ENCODE results near the gene TMEM174. TPM values are rescaled to one million over a fixed set of nuclear protein-coding genes. Genes with fewer than 3 reads are reported as not detected.

The TMEM174 gene, protein sequence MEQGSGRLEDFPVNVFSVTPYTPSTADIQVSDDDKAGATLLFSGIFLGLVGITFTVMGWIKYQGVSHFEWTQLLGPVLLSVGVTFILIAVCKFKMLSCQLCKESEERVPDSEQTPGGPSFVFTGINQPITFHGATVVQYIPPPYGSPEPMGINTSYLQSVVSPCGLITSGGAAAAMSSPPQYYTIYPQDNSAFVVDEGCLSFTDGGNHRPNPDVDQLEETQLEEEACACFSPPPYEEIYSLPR
- not detected for polyA plus RNA-seq (2013, experiment 1 of 4)
- polyA plus RNA-seq (2013, experiment 2 of 4): not detected
- polyA plus RNA-seq (2013, experiment 3 of 4): not detected
- not detected for polyA plus RNA-seq (2013, experiment 4 of 4)

DNA sequence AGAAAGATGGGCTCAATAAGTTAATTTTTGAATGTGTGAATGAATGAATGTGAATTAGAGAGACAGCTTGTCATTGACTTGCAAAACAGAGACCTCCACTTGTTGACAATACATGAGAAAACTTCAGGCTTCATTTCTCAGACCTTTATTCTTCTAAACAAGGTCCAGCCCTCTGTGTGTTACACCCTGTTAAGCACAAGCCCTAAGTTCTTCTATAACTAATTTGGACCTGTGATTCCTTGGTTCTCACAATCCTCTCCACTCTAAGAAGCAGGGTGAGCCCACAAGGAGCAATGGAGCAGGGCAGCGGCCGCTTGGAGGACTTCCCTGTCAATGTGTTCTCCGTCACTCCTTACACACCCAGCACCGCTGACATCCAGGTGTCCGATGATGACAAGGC lies at the start of gene TMEM174:
Gene TMEM174, plus strand, starts transcription at position 243 of the 400 bp plus-strand sequence. Its CDS starts 51 bp downstream, at position 294.
- WGBS, 2 experiments: 95 to 96% methylated on average over 5 of the region's 5 CpGs

DNA sequence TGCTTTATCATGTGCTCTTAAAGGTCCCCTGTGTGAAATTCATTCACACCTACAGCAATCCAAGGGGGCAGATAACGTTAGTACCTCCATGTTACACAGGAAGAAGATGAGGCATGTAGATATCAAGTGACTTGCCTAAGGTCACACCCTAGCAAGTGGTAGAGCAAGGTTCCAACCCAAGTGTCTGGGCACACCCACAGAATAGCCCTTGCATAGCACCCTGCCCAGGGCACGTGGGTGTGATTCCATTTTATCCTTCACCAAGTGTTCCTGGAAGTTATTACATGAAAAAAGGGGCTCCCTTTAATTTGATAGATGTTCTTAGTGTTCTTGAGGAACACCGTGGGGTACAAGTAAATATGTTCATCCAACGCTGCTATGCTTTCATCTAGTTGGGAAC lies 47.7 kb upstream of the TMEM174 start:
- Histone ChIP-seq H3K36me3 (ENCODE audit: control insufficient read depth, insufficient read depth, low read length) (no peaks in the 10 kb centered on the region), H3K4me3 (ENCODE audit: insufficient read depth, low read depth, low read length) (no peak overlapping the region), H3K4me1 (ENCODE audit: control insufficient read depth, insufficient read depth, low read length) (peaks cover 4% of the 10 kb centered on the region), H3K27ac (ENCODE audit: insufficient read depth, low read depth, low read length, poor library complexity, severe bottlenecking) (no peak overlapping the region), H3K9me3 (ENCODE audit: control insufficient read depth, low read length) (no peaks in the 10 kb centered on the region), H3K27me3 (ENCODE audit: control insufficient read depth, insufficient read depth, low read length, poor library complexity, severe bottlenecking) (peaks cover 34% of the 10 kb centered on the region)
- 96 to 97% methylated on average over 4 of the region's 4 CpGs for WGBS, 2 experiments

More for the DNA sequence above, at the start of gene TMEM174:
- Histone ChIP-seq H3K4me1 (ENCODE audit: control insufficient read depth, insufficient read depth, low read length) (no peaks in the 10 kb centered on the region), H3K27me3 (ENCODE audit: control insufficient read depth, insufficient read depth, low read length, poor library complexity, severe bottlenecking) (no peaks in the 10 kb centered on the region), H3K4me3 (ENCODE audit: insufficient read depth, low read depth, low read length) (no peak within 1 kb of the TSS), H3K36me3 (ENCODE audit: control insufficient read depth, insufficient read depth, low read length) (no peaks in the 10 kb centered on the region), H3K27ac (ENCODE audit: insufficient read depth, low read depth, low read length, poor library complexity, severe bottlenecking) (no peak within 1 kb of the TSS), H3K9me3 (ENCODE audit: control insufficient read depth, low read length) (no peaks in the 10 kb centered on the region)

DNA sequence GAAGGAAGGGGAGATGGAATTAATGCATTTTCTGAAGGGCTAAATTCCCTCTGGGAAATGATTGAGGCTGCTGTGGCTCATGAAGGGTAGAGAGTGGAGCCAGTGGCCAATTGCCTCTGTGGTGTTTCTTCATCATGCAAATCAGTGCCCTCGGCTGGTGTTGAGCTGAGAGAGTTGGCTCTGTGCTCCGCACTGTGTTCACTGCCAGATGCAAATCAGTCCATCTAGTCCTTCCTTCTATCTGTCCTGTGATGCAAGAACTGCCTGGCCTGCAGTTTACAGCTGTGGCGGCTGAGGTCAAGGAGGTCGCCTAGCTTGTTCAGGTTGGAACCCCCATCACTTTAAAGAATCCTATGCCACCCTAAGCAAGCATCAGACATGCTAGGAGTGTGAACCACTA lies 46.6 kb upstream of the TMEM174 start:
- no peak overlapping the region for H3K4me3 ChIP-seq (ENCODE audit: insufficient read depth, low read depth, low read length)
- H3K27ac ChIP-seq (ENCODE audit: insufficient read depth, low read depth, low read length, poor library complexity, severe bottlenecking): no peak overlapping the region
- no peaks in the 10 kb centered on the region for H3K9me3 ChIP-seq (ENCODE audit: control insufficient read depth, low read length)
- H3K4me1 ChIP-seq (ENCODE audit: control insufficient read depth, insufficient read depth, low read length): no peaks in the 10 kb centered on the region
- WGBS, 2 experiments: 78 to 84% methylated on average over 4 of the region's 4 CpGs
- peaks cover 23% of the 10 kb centered on the region for H3K27me3 ChIP-seq (ENCODE audit: control insufficient read depth, insufficient read depth, low read length, poor library complexity, severe bottlenecking)
- H3K36me3 ChIP-seq (ENCODE audit: control insufficient read depth, insufficient read depth, low read length): no peaks in the 10 kb centered on the region

DNA sequence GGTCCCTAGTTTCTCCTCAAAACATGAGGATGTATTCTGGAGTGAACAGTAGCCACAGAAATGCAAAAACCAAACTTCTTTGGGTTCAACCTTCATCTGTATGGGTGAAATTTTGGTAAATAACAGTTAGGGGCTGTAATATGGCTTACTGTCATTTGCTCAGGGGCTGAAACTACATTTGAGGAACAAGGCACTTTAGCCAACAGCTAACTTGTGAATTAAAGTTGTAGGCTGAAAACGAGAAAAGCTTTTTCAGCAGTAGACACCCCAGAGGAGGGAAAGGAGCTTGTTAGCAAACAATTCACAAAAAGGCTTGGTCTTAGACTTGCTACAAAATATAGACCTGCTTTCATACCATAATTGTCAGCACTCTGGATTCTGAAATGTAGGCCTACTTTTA lies 46.0 kb upstream of the TMEM174 start:
- H3K9me3 ChIP-seq (ENCODE audit: control insufficient read depth, low read length): no peaks in the 10 kb centered on the region
- H3K4me1 ChIP-seq (ENCODE audit: control insufficient read depth, insufficient read depth, low read length): no peaks in the 10 kb centered on the region
- H3K27me3 ChIP-seq (ENCODE audit: control insufficient read depth, insufficient read depth, low read length, poor library complexity, severe bottlenecking): peaks cover 18% of the 10 kb centered on the region
- no peak overlapping the region for H3K4me3 ChIP-seq (ENCODE audit: insufficient read depth, low read depth, low read length)
- H3K36me3 ChIP-seq (ENCODE audit: control insufficient read depth, insufficient read depth, low read length): no peaks in the 10 kb centered on the region
- WGBS, 2 experiments: 71 to 92% methylated on average over 1 of the region's 1 CpG
- H3K27ac ChIP-seq (ENCODE audit: insufficient read depth, low read depth, low read length, poor library complexity, severe bottlenecking): no peak overlapping the region

DNA sequence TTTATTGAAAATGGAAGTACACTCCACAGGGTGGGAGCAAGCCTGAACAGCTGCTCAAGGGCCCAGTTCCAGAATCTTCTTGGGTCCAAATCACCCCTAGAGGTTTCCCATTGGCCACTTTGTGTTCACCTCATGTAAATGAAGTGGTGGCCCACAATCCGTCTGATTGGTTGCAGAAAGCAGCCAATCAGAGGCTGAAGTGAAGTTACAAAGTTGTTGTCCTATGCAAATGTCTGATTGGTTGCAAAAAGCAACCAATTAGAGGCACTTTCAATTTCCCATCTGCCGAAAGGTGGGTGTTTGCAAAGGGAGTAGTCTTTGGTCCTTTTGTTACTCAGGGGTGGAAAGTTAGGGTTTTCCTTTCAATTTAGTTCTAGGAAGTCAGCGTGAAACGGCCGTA lies 43.9 kb upstream of the TMEM174 start:
- WGBS, 2 experiments: 86 to 93% methylated on average over 5 of the region's 5 CpGs
- Histone ChIP-seq H3K9me3 (ENCODE audit: control insufficient read depth, low read length) (no peaks in the 10 kb centered on the region), H3K4me1 (ENCODE audit: control insufficient read depth, insufficient read depth, low read length) (no peaks in the 10 kb centered on the region)

DNA sequence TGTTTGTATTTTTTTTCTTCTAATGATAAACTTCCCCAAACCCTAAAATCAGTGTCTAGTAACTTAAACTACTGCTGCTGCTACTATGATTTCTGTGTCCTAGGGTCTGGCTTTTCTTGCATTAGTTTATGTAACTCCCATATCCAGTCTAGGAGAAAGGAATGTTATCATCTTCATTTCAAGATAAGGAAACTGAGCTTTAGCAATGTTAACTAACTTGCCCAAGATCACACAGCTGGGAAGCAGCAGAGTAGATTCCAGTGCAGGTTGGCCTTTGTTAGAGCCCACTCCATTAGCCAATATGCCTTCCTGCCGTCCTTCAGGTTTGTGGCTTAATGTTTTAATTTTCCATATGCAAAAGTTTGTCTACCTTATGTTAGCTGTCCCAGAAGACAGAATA lies 42.2 kb upstream of the TMEM174 start:
- no peaks in the 10 kb centered on the region for H3K9me3 ChIP-seq (ENCODE audit: control insufficient read depth, low read length)
- H3K4me1 ChIP-seq (ENCODE audit: control insufficient read depth, insufficient read depth, low read length): peaks cover under 1% of the 10 kb centered on the region
- no peaks in the 10 kb centered on the region for H3K36me3 ChIP-seq (ENCODE audit: control insufficient read depth, insufficient read depth, low read length)
- 56 to 67% methylated on average over 1 of the region's 1 CpG for WGBS, 2 experiments
- no peaks in the 10 kb centered on the region for H3K27me3 ChIP-seq (ENCODE audit: control insufficient read depth, insufficient read depth, low read length, poor library complexity, severe bottlenecking)
- H3K27ac ChIP-seq (ENCODE audit: insufficient read depth, low read depth, low read length, poor library complexity, severe bottlenecking): no peak overlapping the region
- H3K4me3 ChIP-seq (ENCODE audit: insufficient read depth, low read depth, low read length): no peak overlapping the region

More for the DNA sequence above, 43.9 kb upstream of the TMEM174 start:
- no peak overlapping the region for H3K4me3 ChIP-seq (ENCODE audit: insufficient read depth, low read depth, low read length)
- no peaks in the 10 kb centered on the region for H3K27me3 ChIP-seq (ENCODE audit: control insufficient read depth, insufficient read depth, low read length, poor library complexity, severe bottlenecking)
- H3K36me3 ChIP-seq (ENCODE audit: control insufficient read depth, insufficient read depth, low read length): no peaks in the 10 kb centered on the region
- H3K27ac ChIP-seq (ENCODE audit: insufficient read depth, low read depth, low read length, poor library complexity, severe bottlenecking): no peak overlapping the region

DNA sequence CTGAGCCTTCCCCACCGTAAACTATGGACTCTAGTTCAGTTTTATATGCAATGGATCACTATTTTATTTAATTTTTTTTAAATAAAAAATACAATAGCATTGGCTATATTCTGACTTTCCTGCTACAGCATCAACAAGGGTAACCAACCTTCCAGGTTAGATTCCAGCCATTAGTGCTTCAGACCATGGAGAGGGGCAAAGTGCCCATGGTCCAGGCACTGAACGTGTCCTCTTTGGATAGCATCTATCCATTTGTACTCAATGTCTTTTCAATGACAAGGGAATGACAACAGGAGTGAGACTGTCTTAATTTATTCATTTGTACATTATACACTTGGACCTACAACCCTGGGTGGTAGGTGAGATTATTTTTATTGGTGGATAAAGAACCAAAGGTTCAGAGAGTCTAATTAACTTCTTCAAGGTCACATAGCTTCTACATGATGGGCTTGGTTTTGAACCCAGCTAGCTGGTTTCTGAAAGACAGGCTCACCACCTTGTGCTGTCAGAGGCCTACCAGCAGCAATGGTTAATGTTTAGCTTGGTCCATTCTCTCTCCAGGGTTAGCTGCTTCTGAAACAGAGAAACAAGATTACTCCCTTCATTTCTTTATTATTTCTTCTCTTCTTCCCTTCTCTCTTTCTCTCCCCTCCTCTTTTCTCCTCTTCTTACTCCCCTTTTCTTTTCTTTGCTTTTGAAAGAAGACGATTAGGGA lies 41.1 kb upstream of the TMEM174 start:
- H3K27me3 ChIP-seq (ENCODE audit: control insufficient read depth, insufficient read depth, low read length, poor library complexity, severe bottlenecking): no peaks in the 10 kb centered on the region
- no peak overlapping the region for H3K4me3 ChIP-seq (ENCODE audit: insufficient read depth, low read depth, low read length)
- H3K36me3 ChIP-seq (ENCODE audit: control insufficient read depth, insufficient read depth, low read length): no peaks in the 10 kb centered on the region
- H3K27ac ChIP-seq (ENCODE audit: insufficient read depth, low read depth, low read length, poor library complexity, severe bottlenecking): no peak overlapping the region
- peaks cover 11% of the 10 kb centered on the region for H3K4me1 ChIP-seq (ENCODE audit: control insufficient read depth, insufficient read depth, low read length)
- no peaks in the 10 kb centered on the region for H3K9me3 ChIP-seq (ENCODE audit: control insufficient read depth, low read length)
- WGBS, 2 experiments: 75 to 79% methylated on average over 2 of the region's 3 CpGs

DNA sequence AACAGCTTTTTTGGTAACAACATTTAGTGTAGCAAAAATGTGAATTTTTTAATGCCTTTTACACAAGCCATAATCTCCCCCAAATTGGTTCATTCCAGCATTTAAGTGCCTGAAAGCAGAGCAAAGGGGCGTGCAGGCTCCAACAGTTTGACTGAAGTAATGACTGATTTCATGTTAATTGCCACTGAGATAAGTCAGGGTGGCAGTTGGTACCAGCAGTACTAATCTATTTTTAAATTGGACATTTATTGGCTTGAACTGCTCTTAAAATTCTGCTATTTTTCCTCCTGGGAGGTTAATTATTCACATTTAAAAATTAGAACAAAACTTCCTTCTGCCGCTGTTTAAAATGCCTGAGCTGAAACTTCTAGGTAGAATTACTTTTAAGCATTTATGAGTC lies 40.2 kb upstream of the TMEM174 start:
- WGBS, 2 experiments: 92 to 95% methylated on average over 1 to 2 of the region's 2 CpGs
- no peaks in the 10 kb centered on the region for H3K36me3 ChIP-seq (ENCODE audit: control insufficient read depth, insufficient read depth, low read length)
- H3K4me3 ChIP-seq (ENCODE audit: insufficient read depth, low read depth, low read length): no peak overlapping the region
- no peaks in the 10 kb centered on the region for H3K9me3 ChIP-seq (ENCODE audit: control insufficient read depth, low read length)
- H3K4me1 ChIP-seq (ENCODE audit: control insufficient read depth, insufficient read depth, low read length): peaks cover 11% of the 10 kb centered on the region
- H3K27ac ChIP-seq (ENCODE audit: insufficient read depth, low read depth, low read length, poor library complexity, severe bottlenecking): no peak overlapping the region
- H3K27me3 ChIP-seq (ENCODE audit: control insufficient read depth, insufficient read depth, low read length, poor library complexity, severe bottlenecking): no peaks in the 10 kb centered on the region

DNA sequence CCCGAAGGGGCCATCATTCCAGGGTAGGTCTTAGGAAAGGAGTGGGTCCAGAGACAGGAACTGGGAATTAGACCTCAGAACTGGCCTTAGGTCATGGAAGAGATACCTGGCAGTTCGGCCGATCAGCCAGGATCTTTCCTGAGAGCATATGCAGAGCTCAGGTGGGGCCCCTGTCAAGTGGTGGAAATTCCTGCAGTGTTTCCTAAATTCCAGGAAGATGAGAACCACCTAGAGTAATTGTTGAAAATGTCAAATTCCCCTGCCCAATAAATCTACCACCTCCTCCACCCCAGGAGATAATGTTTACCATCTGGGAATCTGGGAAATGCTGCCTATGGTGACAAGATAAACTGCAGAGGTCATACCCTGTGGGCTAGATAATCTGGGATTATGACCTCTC lies 38.0 kb upstream of the TMEM174 start:
- 94 to 96% methylated on average over 3 of the region's 3 CpGs for WGBS, 2 experiments
- no peak overlapping the region for H3K27ac ChIP-seq (ENCODE audit: insufficient read depth, low read depth, low read length, poor library complexity, severe bottlenecking)

DNA sequence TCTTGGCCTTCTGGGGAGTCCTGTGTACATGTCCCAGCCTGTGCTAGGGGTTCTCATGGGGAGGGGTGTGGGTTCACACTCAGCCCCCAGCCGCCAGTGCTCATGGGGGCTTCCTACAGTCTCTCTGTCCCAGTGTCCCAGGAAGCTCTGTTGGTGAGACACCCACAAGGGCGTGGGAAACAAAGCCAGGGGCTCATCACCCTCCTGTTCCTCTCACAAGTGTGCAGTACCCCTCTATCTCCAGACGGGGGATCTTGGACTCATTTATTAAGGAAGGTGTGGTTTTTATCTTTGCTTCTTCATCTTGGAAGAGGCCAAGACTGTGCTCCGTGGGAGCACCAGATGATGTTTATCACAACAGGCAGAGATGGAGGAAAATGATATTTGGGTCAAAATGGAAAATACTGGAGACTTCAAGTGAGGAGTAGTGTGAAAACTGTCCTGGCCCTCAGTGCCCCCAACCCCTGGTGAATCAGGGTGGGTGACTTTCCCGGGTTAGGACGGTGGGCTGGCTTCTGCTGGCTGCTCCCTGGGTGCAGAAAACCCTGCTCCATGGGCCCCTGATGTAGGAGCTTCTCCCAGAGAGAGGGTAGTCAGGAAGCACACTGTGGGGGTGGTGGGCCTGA lies 37.5 kb upstream of the TMEM174 start:
- no peak overlapping the region for H3K4me3 ChIP-seq (ENCODE audit: insufficient read depth, low read depth, low read length)
- H3K9me3 ChIP-seq (ENCODE audit: control insufficient read depth, low read length): no peaks in the 10 kb centered on the region
- peaks cover 11% of the 10 kb centered on the region for H3K4me1 ChIP-seq (ENCODE audit: control insufficient read depth, insufficient read depth, low read length)
- no peaks in the 10 kb centered on the region for H3K27me3 ChIP-seq (ENCODE audit: control insufficient read depth, insufficient read depth, low read length, poor library complexity, severe bottlenecking)
- 85 to 89% methylated on average over 6 of the region's 6 CpGs for WGBS, 2 experiments
- no peak overlapping the region for H3K27ac ChIP-seq (ENCODE audit: insufficient read depth, low read depth, low read length, poor library complexity, severe bottlenecking)
- H3K36me3 ChIP-seq (ENCODE audit: control insufficient read depth, insufficient read depth, low read length): no peaks in the 10 kb centered on the region

More for the DNA sequence above, 38.0 kb upstream of the TMEM174 start:
- Histone ChIP-seq H3K4me1 (ENCODE audit: control insufficient read depth, insufficient read depth, low read length) (peaks cover 11% of the 10 kb centered on the region), H3K27me3 (ENCODE audit: control insufficient read depth, insufficient read depth, low read length, poor library complexity, severe bottlenecking) (no peaks in the 10 kb centered on the region), H3K9me3 (ENCODE audit: control insufficient read depth, low read length) (no peaks in the 10 kb centered on the region), H3K36me3 (ENCODE audit: control insufficient read depth, insufficient read depth, low read length) (no peaks in the 10 kb centered on the region), H3K4me3 (ENCODE audit: insufficient read depth, low read depth, low read length) (no peak overlapping the region)

Measured in ectodermal cell (in vitro differentiated cells).